ENCODE data around the gene TES. TPM values are rescaled to one million over a fixed set of nuclear protein-coding genes. Genes with fewer than 3 reads are reported as not detected.

TES gene
- total RNA-seq, 1 donor: 163 TPM

GRCh38 chr7:116265881-116266280 lies 55.5 kb downstream of the TES start:
- no peak overlapping the region for H3K4me3 ChIP-seq (ENCODE audit: low read length)
- H3K4me1 ChIP-seq (ENCODE audit: insufficient read depth, low read length): no peaks in the 10 kb centered on the region
- no peaks in the 10 kb centered on the region for H3K9me3 ChIP-seq (ENCODE audit: low read depth, low read length)
- peaks cover 12% of the 10 kb centered on the region for H3K27me3 ChIP-seq (ENCODE audit: insufficient read depth, low read length)

- no peak overlapping the region for H3K4me3 ChIP-seq (ENCODE audit: low read length)
- no peaks in the 10 kb centered on the region for H3K4me1 ChIP-seq (ENCODE audit: insufficient read depth, low read length)
- H3K27me3 ChIP-seq (ENCODE audit: insufficient read depth, low read length): peaks cover 12% of the 10 kb centered on the region
- H3K9me3 ChIP-seq (ENCODE audit: low read depth, low read length): no peaks in the 10 kb centered on the region
Observed at GRCh38 chr7:116269466-116269865, 59.1 kb downstream of the TES start.

GRCh38 chr7:116271161-116271913 lies 61.0 kb downstream of the TES start:
- no peaks in the 10 kb centered on the region for H3K9me3 ChIP-seq (ENCODE audit: low read depth, low read length)
- H3K27me3 ChIP-seq (ENCODE audit: insufficient read depth, low read length): peaks cover 12% of the 10 kb centered on the region
- no peaks in the 10 kb centered on the region for H3K4me1 ChIP-seq (ENCODE audit: insufficient read depth, low read length)
- H3K4me3 ChIP-seq (ENCODE audit: low read length): no peak overlapping the region

- Histone ChIP-seq H3K27me3 (ENCODE audit: insufficient read depth, low read length) (peaks cover 7% of the 10 kb centered on the region), H3K4me3 (ENCODE audit: low read length) (no peak overlapping the region), H3K9me3 (ENCODE audit: low read depth, low read length) (no peaks in the 10 kb centered on the region), H3K4me1 (ENCODE audit: insufficient read depth, low read length) (no peaks in the 10 kb centered on the region)
Observed at GRCh38 chr7:116271963-116272886, 61.9 kb downstream of the TES start.

- peaks cover 4% of the 10 kb centered on the region for H3K27me3 ChIP-seq (ENCODE audit: insufficient read depth, low read length)
- no peak overlapping the region for H3K4me3 ChIP-seq (ENCODE audit: low read length)
- no peaks in the 10 kb centered on the region for H3K9me3 ChIP-seq (ENCODE audit: low read depth, low read length)
- no peaks in the 10 kb centered on the region for H3K4me1 ChIP-seq (ENCODE audit: insufficient read depth, low read length)
Observed at GRCh38 chr7:116273283-116273917, 63.1 kb downstream of the TES start.

DNA sequence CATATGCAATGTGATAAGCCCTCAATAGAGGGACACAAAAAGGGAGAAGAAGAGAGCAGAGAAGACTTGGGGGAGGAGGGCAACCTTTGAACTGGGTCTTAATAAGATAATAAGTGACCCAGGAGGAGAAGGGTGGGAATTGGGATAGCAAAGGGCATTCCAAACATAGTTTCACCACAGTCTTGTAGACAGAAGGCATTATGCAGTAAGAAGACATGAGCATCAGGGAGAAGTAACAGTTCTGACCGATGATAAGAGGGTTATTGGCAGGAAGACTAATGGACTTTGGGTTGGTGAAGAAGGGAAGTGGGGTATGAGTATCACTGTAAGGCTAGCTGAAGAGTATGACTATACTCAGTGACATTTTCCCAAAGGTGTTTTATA lies 63.6 kb downstream of the TES start:
- Histone ChIP-seq H3K9me3 (ENCODE audit: low read depth, low read length) (no peaks in the 10 kb centered on the region), H3K4me1 (ENCODE audit: insufficient read depth, low read length) (no peaks in the 10 kb centered on the region), H3K4me3 (ENCODE audit: low read length) (no peak overlapping the region), H3K27me3 (ENCODE audit: insufficient read depth, low read length) (no peaks in the 10 kb centered on the region)

DNA sequence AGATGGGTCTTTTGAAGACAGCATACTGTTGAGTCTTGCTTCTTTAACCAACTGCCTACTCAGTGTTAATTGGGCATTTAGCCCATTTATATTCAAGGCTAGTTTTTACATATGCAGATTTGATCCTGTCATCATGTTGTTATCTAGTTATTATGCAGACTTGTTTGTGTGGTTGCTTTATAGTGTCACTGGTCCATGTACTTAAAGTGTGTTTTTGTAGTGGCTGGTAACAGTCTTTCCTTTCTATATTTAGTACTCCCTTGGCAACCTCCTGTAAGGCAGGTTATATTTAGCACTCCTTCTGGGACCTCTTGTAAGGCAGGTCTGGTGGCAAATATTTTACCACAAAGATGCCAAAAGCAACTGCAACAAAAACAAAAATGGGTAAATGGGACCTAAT lies 66.7 kb downstream of the TES start:
- H3K9me3 ChIP-seq (ENCODE audit: low read depth, low read length): no peaks in the 10 kb centered on the region
- H3K4me1 ChIP-seq (ENCODE audit: insufficient read depth, low read length): no peaks in the 10 kb centered on the region
- H3K4me3 ChIP-seq (ENCODE audit: low read length): no peak overlapping the region
- no peaks in the 10 kb centered on the region for H3K27me3 ChIP-seq (ENCODE audit: insufficient read depth, low read length)

DNA sequence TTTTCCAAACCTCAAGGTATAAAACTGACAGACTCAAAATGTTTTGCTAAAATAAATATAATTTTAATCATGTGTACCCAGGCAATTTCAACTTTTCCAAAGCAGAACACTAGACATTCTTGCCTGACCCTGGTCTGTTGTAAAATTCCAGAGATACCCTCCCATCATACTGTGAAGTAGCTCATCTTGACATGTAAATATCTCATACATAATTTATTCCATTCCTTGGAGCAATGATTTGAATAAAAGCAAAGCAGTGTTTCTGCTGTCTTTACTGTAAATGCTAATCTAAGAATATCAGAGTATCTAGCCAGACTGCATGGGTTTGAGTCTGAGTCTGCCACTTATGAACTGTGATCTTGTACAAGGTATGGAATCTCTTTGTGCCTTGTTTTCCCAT lies 68.9 kb downstream of the TES start:
- Histone ChIP-seq H3K4me3 (ENCODE audit: low read length) (no peak overlapping the region), H3K9me3 (ENCODE audit: low read depth, low read length) (no peaks in the 10 kb centered on the region), H3K4me1 (ENCODE audit: insufficient read depth, low read length) (no peaks in the 10 kb centered on the region), H3K27me3 (ENCODE audit: insufficient read depth, low read length) (no peaks in the 10 kb centered on the region)

DNA sequence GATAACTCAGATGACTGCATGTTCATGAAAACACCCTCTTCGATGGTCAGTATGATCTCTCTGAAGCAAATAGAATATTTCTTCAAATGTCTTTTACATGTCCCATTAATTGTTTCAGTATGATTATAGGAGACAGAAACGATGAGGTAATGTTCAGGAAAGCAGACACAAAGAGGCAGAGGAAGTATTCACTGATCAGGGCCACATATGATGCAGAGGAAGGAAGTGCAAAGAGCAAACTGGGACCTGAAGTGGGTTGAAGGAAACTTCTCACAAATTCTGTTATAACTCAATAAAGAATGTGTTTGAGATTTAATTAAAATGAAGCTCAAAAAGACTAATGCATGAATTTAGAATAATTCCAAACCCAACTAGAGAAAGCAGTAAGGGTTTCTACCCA lies 70.5 kb downstream of the TES start:
- Histone ChIP-seq H3K4me1 (ENCODE audit: insufficient read depth, low read length) (no peaks in the 10 kb centered on the region), H3K4me3 (ENCODE audit: low read length) (no peak overlapping the region)

GRCh38 chr7:116283595-116284204 lies 73.4 kb downstream of the TES start:
- Histone ChIP-seq H3K27me3 (ENCODE audit: insufficient read depth, low read length) (no peaks in the 10 kb centered on the region), H3K9me3 (ENCODE audit: low read depth, low read length) (no peaks in the 10 kb centered on the region), H3K4me3 (ENCODE audit: low read length) (no peak overlapping the region), H3K4me1 (ENCODE audit: insufficient read depth, low read length) (no peaks in the 10 kb centered on the region)

More for the DNA sequence above, 70.5 kb downstream of the TES start:
- H3K27me3 ChIP-seq (ENCODE audit: insufficient read depth, low read length): no peaks in the 10 kb centered on the region
- no peaks in the 10 kb centered on the region for H3K9me3 ChIP-seq (ENCODE audit: low read depth, low read length)

- no peak overlapping the region for H3K4me3 ChIP-seq (ENCODE audit: low read length)
- no peaks in the 10 kb centered on the region for H3K4me1 ChIP-seq (ENCODE audit: insufficient read depth, low read length)
- H3K27me3 ChIP-seq (ENCODE audit: insufficient read depth, low read length): no peaks in the 10 kb centered on the region
- no peaks in the 10 kb centered on the region for H3K9me3 ChIP-seq (ENCODE audit: low read depth, low read length)
Observed at GRCh38 chr7:116284390-116284789, 74.1 kb downstream of the TES start.

GRCh38 chr7:116285252-116285651 lies 74.9 kb downstream of the TES start:
- Histone ChIP-seq H3K9me3 (ENCODE audit: low read depth, low read length) (no peaks in the 10 kb centered on the region), H3K4me3 (ENCODE audit: low read length) (no peak overlapping the region), H3K27me3 (ENCODE audit: insufficient read depth, low read length) (no peaks in the 10 kb centered on the region), H3K4me1 (ENCODE audit: insufficient read depth, low read length) (no peaks in the 10 kb centered on the region)

- H3K4me3 ChIP-seq (ENCODE audit: low read length): no peak overlapping the region
- H3K9me3 ChIP-seq (ENCODE audit: low read depth, low read length): no peaks in the 10 kb centered on the region
- H3K4me1 ChIP-seq (ENCODE audit: insufficient read depth, low read length): no peaks in the 10 kb centered on the region
- H3K27me3 ChIP-seq (ENCODE audit: insufficient read depth, low read length): no peaks in the 10 kb centered on the region
Observed at GRCh38 chr7:116290740-116291139, 80.4 kb downstream of the TES start.

DNA sequence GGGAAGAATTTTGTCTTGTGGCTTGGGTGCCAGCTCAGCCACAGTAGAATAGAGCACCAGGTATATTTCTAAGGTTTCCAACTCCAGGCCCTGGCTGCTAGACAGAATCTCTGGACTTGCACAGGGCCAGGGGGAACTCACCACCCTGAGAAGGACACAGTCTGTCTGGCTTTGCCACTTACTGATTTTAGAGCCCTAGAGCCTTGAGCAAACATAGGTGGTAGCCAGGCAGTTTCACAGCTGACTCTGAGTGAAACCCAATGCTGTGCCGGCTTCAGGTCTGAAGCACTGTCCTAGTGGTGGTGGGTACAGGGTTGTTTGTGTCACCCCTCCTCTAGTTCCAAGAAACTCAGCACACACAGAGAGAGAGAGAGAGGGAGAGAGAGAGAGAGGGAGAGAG lies 81.6 kb downstream of the TES start:
- Histone ChIP-seq H3K9me3 (ENCODE audit: low read depth, low read length) (no peaks in the 10 kb centered on the region), H3K4me3 (ENCODE audit: low read length) (no peak overlapping the region), H3K27me3 (ENCODE audit: insufficient read depth, low read length) (no peaks in the 10 kb centered on the region), H3K4me1 (ENCODE audit: insufficient read depth, low read length) (no peaks in the 10 kb centered on the region)

GRCh38 chr7:116292381-116292780 lies 82.0 kb downstream of the TES start:
- Histone ChIP-seq H3K4me3 (ENCODE audit: low read length) (no peak overlapping the region), H3K9me3 (ENCODE audit: low read depth, low read length) (no peaks in the 10 kb centered on the region), H3K27me3 (ENCODE audit: insufficient read depth, low read length) (no peaks in the 10 kb centered on the region), H3K4me1 (ENCODE audit: insufficient read depth, low read length) (no peaks in the 10 kb centered on the region)

All from mononuclear cell (primary cell).